ENCODE measurements around the gene AP1S2. TPM values are rescaled to one million over a fixed set of nuclear protein-coding genes. Genes with fewer than 3 reads are reported as not detected.

Gene AP1S2
- total and polyA plus RNA-seq, 10 of the 15 experiments (the other 5 are each of a cell fraction or from before 2014, with no cell fraction given): 25.6 to 105 (median 50.7) TPM

DNA sequence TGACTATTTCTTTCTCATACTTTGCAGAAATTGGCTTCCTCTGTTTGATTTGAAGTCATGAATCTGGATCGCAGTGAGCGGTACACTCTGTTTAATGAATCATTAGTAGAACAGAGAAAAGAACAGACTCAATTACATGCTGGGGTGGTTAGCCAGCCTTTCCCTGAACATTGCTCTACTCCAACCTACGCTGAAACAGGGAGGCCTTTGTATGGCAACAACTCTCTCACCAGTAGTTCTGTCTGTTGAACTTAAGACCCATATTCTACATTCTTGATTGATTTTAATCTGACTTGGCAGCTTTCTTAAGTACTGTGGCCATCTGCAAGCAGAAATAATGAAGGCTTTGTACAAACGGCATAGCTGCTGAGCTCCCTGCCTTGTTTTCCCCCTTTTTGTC is 19.0 kb upstream of the AP1S2 start (continued):
- no peak for TF ChIP-seq BCL11A (IDR thresholded peaks at IDR 0.05; ENCODE audit: low read depth, low read length)
- TF ChIP-seq TCF3 (IDR thresholded peaks at IDR 0.05; ENCODE audit: borderline replicate concordance, insufficient read depth, low read depth, low read length): no peak

DNA sequence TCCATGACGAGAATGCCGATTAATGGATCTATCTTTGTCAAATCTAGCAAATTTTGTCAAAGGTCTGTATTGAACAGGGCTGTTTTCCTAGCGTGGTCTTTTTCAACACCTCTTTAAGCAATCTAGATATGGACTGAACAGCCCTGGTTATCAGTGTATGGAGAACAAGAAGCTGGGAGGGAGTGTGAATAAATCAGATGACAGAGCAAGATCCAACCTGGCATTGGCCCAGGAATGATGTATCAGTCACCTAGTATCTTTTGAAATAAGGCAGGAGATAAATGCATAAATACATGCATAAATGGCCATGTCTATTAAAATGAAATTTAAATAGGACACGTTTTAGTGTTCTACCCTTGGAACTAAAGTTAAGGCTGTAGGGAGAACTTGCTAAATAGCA is 15.7 kb upstream of the AP1S2 start:
- Histone ChIP-seq H3K27me3 (replicated peaks in 1 of 2; ENCODE audit: control insufficient read depth in 2 of 2, insufficient read depth in 2 of 2, low read length in 1 of 2) (no peaks in the 10 kb centered on the region; a peak in 1 of 4 replicates), H3K36me3 (ENCODE audit: control insufficient read depth in 2 of 2, insufficient read depth in 2 of 2, low read length in 1 of 2) (no peaks in the 10 kb centered on the region), H3K79me2 (ENCODE audit: control insufficient read depth, insufficient read depth, low read length) (no peaks in the 10 kb centered on the region), H2AFZ (ENCODE audit: control insufficient read depth, low read depth, low read length) (no peak overlapping the region), H3K4me3 (no peak overlapping the region), H4K20me1 (ENCODE audit: control insufficient read depth, insufficient read depth) (no peaks in the 10 kb centered on the region), H3K9ac (ENCODE audit: control insufficient read depth, insufficient read depth, low read length) (no peak overlapping the region), H3K9me3 (replicated peaks; ENCODE audit: control insufficient read depth, insufficient read depth, low read length) (no peaks in the 10 kb centered on the region), H3K4me2 (ENCODE audit: control insufficient read depth, insufficient read depth) (no peak overlapping the region), H3K27ac (ENCODE audit: control insufficient read depth, insufficient read depth) (no peak overlapping the region), H3K4me1 (ENCODE audit: control insufficient read depth, insufficient read depth, low read length) (no peaks in the 10 kb centered on the region)
- no TSS peak for BruUV-seq (replicated peaks)
- SMC1A ChIA-PET (ENCODE audit: uncharacterized antibody, unreplicated experiment): interaction anchor here (0.9 to 1.3 kb wide), 2 partner anchors 16 to 240 kb away, joined by 3 to 5 read pairs; no protein-coding TSS in a partner anchor
- ATAC-seq (no peak), DNase-seq (ENCODE audit: low read depth, low spot score) (no peak), FAIRE-seq (no peak)
- intact Hi-C loops (cut with micrococcal nuclease; ENCODE audit: unreplicated experiment): no loop called here
- CTCF ChIA-PET: no interaction called here
- in situ Hi-C loops (cut with MboI): no loop called here
- 44% methylated on average over 4 of the region's 4 CpGs for WGBS (ENCODE audit: insufficient coverage, insufficient replicate concordance, low lambda C conversion rate, missing lambda C conversion rate)
- POLR2A ChIA-PET: no interaction called here
- TF ChIP-seq CREM (IDR thresholded peaks at IDR 0.05; ENCODE audit: low read depth) (no peak), SMARCA5 (IDR thresholded peaks at IDR 0.05) (no peak), YBX1 (IDR thresholded peaks at IDR 0.05) (no peak)
- TF ChIP-seq, protein P1, sequence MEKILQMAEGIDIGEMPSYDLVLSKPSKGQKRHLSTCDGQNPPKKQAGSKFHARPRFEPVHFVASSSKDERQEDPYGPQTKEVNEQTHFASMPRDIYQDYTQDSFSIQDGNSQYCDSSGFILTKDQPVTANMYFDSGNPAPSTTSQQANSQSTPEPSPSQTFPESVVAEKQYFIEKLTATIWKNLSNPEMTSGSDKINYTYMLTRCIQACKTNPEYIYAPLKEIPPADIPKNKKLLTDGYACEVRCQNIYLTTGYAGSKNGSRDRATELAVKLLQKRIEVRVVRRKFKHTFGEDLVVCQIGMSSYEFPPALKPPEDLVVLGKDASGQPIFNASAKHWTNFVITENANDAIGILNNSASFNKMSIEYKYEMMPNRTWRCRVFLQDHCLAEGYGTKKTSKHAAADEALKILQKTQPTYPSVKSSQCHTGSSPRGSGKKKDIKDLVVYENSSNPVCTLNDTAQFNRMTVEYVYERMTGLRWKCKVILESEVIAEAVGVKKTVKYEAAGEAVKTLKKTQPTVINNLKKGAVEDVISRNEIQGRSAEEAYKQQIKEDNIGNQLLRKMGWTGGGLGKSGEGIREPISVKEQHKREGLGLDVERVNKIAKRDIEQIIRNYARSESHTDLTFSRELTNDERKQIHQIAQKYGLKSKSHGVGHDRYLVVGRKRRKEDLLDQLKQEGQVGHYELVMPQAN (conservative IDR thresholded peaks at IDR 0.05): no peak
- RAD21 ChIA-PET (ENCODE audit: unreplicated experiment): no interaction called here

Measured in GM12878 (cell line).